ENCODE data around the gene DENND2D. TPM values are rescaled to one million over a fixed set of nuclear protein-coding genes. Genes with fewer than 3 reads are reported as not detected.

The DENND2D gene
- polyA plus RNA-seq, 1 donor from 2014 or later: not detected

DNA sequence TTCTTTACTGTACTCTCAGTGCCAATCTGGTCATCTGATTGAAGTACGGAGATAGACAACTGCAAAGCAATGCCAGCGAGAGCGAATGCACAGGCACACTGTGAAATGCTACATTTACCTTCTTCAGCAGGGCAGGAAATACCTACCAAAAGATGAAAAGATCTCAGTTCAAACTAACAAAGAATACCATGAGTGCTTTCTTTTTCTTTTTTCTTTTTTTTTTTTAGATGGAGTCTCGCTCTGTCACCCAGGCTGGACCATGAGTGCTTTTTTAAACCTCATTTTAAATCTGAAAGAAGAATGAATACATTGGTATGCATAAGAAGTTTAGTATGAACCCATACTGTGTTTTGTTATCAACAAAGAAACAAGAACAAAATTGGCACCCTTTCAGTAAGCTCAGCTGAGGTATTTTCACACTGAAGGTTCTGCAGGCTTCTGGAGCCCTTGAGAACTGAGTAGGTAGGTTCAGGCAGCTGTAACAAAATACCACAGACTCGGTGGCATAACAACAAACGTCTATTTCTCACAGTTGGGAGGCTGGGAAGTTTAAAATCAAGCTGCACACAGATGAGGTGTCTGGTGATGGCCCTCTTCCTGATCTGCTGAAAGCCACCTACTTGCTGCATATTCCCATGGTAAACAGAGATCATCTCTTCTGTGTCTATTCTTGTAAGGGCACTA, 25.4 kb upstream of the DENND2D start:
- TF ChIP-seq EZH2 (IDR thresholded peaks at IDR 0.05; ENCODE audit: borderline replicate concordance, insufficient read depth, low read length, poor library complexity, severe bottlenecking) (no peak), SMC3 (conservative IDR thresholded peaks at IDR 0.05; ENCODE audit: poor library complexity) (no peak), POLR2AphosphoS5 (IDR thresholded peaks at IDR 0.05) (no peak)
- TF ChIP-seq, protein P1, sequence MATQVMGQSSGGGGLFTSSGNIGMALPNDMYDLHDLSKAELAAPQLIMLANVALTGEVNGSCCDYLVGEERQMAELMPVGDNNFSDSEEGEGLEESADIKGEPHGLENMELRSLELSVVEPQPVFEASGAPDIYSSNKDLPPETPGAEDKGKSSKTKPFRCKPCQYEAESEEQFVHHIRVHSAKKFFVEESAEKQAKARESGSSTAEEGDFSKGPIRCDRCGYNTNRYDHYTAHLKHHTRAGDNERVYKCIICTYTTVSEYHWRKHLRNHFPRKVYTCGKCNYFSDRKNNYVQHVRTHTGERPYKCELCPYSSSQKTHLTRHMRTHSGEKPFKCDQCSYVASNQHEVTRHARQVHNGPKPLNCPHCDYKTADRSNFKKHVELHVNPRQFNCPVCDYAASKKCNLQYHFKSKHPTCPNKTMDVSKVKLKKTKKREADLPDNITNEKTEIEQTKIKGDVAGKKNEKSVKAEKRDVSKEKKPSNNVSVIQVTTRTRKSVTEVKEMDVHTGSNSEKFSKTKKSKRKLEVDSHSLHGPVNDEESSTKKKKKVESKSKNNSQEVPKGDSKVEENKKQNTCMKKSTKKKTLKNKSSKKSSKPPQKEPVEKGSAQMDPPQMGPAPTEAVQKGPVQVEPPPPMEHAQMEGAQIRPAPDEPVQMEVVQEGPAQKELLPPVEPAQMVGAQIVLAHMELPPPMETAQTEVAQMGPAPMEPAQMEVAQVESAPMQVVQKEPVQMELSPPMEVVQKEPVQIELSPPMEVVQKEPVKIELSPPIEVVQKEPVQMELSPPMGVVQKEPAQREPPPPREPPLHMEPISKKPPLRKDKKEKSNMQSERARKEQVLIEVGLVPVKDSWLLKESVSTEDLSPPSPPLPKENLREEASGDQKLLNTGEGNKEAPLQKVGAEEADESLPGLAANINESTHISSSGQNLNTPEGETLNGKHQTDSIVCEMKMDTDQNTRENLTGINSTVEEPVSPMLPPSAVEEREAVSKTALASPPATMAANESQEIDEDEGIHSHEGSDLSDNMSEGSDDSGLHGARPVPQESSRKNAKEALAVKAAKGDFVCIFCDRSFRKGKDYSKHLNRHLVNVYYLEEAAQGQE (IDR thresholded peaks at IDR 0.05; ENCODE audit: borderline replicate concordance): no peak
- H3K79me2 ChIP-seq (replicated peaks; ENCODE audit: insufficient read depth, low read length): no peaks in the 10 kb centered on the region
- H3K9ac ChIP-seq (ENCODE audit: low read length): no peak overlapping the region
- H3K9me2 ChIP-seq (ENCODE audit: insufficient read depth, low read length): no peaks in the 10 kb centered on the region
- H3K27ac ChIP-seq (ENCODE audit: low read length): no peak overlapping the region
- H3K27me3 ChIP-seq (ENCODE audit: insufficient read depth, low read depth, low read length): no peaks in the 10 kb centered on the region
- H3K9me3 ChIP-seq (ENCODE audit: low read length): no peaks in the 10 kb centered on the region
- no peaks in the 10 kb centered on the region for H3K36me3 ChIP-seq (ENCODE audit: insufficient read depth, low read length)
- no peaks in the 10 kb centered on the region for H3F3A ChIP-seq (ENCODE audit: insufficient read depth, low read length, poor library complexity, severe bottlenecking)
- H2AFZ ChIP-seq (ENCODE audit: low read depth, low read length): no peak overlapping the region
- H3K4me3 ChIP-seq (ENCODE audit: low read length): no peak overlapping the region
- H4K20me1 ChIP-seq (ENCODE audit: insufficient read depth): no peaks in the 10 kb centered on the region
- H3K4me2 ChIP-seq (ENCODE audit: low read length): no peak overlapping the region

DNA sequence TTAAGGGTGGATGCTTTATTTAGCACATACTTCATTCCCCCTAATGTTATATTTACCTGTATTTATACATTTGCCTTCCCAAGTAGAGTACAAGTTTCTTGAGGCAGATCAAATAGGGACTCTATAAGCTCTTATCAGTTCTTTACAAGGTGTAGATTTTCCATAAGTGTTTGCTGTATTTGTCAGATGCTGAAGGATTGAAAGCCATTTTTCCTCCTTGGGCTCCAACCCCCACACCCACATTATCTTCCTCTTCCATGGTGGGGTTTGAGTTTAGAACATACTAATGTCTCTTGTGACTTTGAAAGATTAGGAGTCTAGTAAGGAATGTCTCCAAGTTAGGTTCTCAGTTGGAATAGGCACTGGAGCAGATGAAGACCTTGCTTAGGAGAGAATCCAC, 24.6 kb upstream of the DENND2D start:
- H3K36me3 ChIP-seq (ENCODE audit: insufficient read depth, low read length): no peaks in the 10 kb centered on the region
- TF ChIP-seq MXI1 (conservative IDR thresholded peaks at IDR 0.05; ENCODE audit: poor library complexity, severe bottlenecking) (no peak), SMC3 (conservative IDR thresholded peaks at IDR 0.05; ENCODE audit: poor library complexity) (no peak), POLR2AphosphoS5 (IDR thresholded peaks at IDR 0.05) (no peak), TAF1 (IDR thresholded peaks at IDR 0.05; ENCODE audit: low read depth) (no peak), EZH2 (IDR thresholded peaks at IDR 0.05; ENCODE audit: borderline replicate concordance, insufficient read depth, low read length, poor library complexity, severe bottlenecking) (no peak), EP300 (conservative IDR thresholded peaks at IDR 0.05; ENCODE audit: poor library complexity, severe bottlenecking) (no peak), RAD21 (conservative IDR thresholded peaks at IDR 0.05) (no peak)
- TF ChIP-seq, protein P2, sequence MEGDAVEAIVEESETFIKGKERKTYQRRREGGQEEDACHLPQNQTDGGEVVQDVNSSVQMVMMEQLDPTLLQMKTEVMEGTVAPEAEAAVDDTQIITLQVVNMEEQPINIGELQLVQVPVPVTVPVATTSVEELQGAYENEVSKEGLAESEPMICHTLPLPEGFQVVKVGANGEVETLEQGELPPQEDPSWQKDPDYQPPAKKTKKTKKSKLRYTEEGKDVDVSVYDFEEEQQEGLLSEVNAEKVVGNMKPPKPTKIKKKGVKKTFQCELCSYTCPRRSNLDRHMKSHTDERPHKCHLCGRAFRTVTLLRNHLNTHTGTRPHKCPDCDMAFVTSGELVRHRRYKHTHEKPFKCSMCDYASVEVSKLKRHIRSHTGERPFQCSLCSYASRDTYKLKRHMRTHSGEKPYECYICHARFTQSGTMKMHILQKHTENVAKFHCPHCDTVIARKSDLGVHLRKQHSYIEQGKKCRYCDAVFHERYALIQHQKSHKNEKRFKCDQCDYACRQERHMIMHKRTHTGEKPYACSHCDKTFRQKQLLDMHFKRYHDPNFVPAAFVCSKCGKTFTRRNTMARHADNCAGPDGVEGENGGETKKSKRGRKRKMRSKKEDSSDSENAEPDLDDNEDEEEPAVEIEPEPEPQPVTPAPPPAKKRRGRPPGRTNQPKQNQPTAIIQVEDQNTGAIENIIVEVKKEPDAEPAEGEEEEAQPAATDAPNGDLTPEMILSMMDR (IDR thresholded peaks at IDR 0.05; ENCODE audit: poor library complexity, severe bottlenecking): no peak
- TF ChIP-seq, protein P1 (IDR thresholded peaks at IDR 0.05; ENCODE audit: borderline replicate concordance): no peak

More for the DNA sequence above, 24.6 kb upstream of the DENND2D start:
- H2AFZ ChIP-seq (ENCODE audit: low read depth, low read length): no peak overlapping the region
- H3K9me3 ChIP-seq (ENCODE audit: low read length): no peaks in the 10 kb centered on the region
- H3K27me3 ChIP-seq (ENCODE audit: insufficient read depth, low read depth, low read length): no peaks in the 10 kb centered on the region
- H3K9me2 ChIP-seq (ENCODE audit: insufficient read depth, low read length): no peaks in the 10 kb centered on the region
- no peaks in the 10 kb centered on the region for H3K79me2 ChIP-seq (replicated peaks; ENCODE audit: insufficient read depth, low read length)
- no peak overlapping the region for H3K27ac ChIP-seq (ENCODE audit: low read length)
- H3K4me3 ChIP-seq (ENCODE audit: low read length): no peak overlapping the region
- no peaks in the 10 kb centered on the region for H3F3A ChIP-seq (ENCODE audit: insufficient read depth, low read length, poor library complexity, severe bottlenecking)
- no peaks in the 10 kb centered on the region for H4K20me1 ChIP-seq (ENCODE audit: insufficient read depth)
- H3K9ac ChIP-seq (ENCODE audit: low read length): no peak overlapping the region
- H3K4me2 ChIP-seq (ENCODE audit: low read length): no peak overlapping the region

All from neural cell (in vitro differentiated cells).